Upper lobe of left lung (tissue), 4 donors: Measurements from ENCODE around the gene FUT1.
"Not testable (repeated sequence)": the region's sequence is repeated elsewhere in the genome, so short reads cannot be mapped to it uniquely, and the experiment has no call there.

Experiments used
- EP300 ChIP-seq, 4 donors: sonication (generic); formaldehyde crosslinking; IDR thresholded peaks; one replicate each; pipeline ENCODE4 v1.5.1; 2017; ENCODE audit warnings: antibody characterized with exemption in 4 of 4, control low read depth in 2 of 4
- POLR2A ChIP-seq, 4 donors: fragments of 450-650 bp; IDR thresholded peaks; one replicate each; pipeline ENCODE4 v1.5.1; 2016 to 2017; ENCODE audit warnings: antibody characterized with exemption in 4 of 4, mild to moderate bottlenecking in 2 of 4
- POLR2AphosphoS5 ChIP-seq, 2 donors: sonication (generic); formaldehyde crosslinking; IDR thresholded peaks; one replicate each; pipeline ENCODE4 v1.5.1; 2017; ENCODE audit warnings: antibody characterized with exemption in 2 of 2
- TF ChIP-seq, protein P1 (sequence below), 6 experiments: fragments of 450-650 bp in 4 of 6; fragments of 200-600 bp in 2 of 6; sonication (generic) in 2 of 6; IDR thresholded peaks; one replicate each; pipeline ENCODE4 v1.5.1; 2016 to 2019; ENCODE audit warnings: antibody characterized with exemption in 6 of 6

DNA sequence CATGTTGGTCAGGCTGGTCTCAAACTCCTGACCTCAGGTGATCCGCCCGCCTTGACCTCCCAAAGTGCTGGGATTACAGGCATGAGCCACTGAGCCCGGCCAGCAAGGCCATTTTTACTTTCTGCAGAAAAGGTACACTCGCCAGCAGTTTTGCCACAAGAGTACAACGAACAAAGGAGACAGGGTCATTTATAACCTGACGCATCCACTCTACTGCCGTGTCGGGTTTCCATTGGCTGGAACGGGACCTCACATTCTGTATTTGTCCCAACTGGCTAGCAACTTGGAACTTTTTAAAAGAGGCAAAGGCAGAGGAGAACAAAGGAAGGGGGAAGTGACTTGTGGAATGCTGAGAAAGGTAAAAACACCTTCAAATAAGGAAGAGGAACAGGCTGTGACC is 34.9 kb upstream of the FUT1 start:
- TF ChIP-seq, protein P1, sequence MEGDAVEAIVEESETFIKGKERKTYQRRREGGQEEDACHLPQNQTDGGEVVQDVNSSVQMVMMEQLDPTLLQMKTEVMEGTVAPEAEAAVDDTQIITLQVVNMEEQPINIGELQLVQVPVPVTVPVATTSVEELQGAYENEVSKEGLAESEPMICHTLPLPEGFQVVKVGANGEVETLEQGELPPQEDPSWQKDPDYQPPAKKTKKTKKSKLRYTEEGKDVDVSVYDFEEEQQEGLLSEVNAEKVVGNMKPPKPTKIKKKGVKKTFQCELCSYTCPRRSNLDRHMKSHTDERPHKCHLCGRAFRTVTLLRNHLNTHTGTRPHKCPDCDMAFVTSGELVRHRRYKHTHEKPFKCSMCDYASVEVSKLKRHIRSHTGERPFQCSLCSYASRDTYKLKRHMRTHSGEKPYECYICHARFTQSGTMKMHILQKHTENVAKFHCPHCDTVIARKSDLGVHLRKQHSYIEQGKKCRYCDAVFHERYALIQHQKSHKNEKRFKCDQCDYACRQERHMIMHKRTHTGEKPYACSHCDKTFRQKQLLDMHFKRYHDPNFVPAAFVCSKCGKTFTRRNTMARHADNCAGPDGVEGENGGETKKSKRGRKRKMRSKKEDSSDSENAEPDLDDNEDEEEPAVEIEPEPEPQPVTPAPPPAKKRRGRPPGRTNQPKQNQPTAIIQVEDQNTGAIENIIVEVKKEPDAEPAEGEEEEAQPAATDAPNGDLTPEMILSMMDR (IDR thresholded peaks at IDR 0.05) = not testable (repeated sequence)
- not testable (repeated sequence) for TF ChIP-seq POLR2A, POLR2AphosphoS5, EP300 (IDR thresholded peaks at IDR 0.05)
